Endothelial cell of umbilical vein (primary cell): ENCODE results near the gene ARHGAP31. TPM values are rescaled to one million over a fixed set of nuclear protein-coding genes. Genes with fewer than 3 reads are reported as not detected.

ENCODE experiments used
- BruUV-seq: library from RNA; stranded (reverse); fragments of 400-500 nt; replicated peaks from 2 replicates; lab custom pipeline; 2021; lab: Mats Ljungman, UMichigan
- CTCF ChIA-PET: fragments of 300-600, 350-600 bp; sonication (Branson Sonifier 250); formaldehyde crosslinking; loops from one replicate; lab custom pipeline; 2021; ENCODE audit warnings: antibody characterized with exemption, inconsistent platforms; lab: Charles Lee
- POLR2A ChIA-PET: fragments of 300-600, 350-600 bp; sonication (Branson Sonifier 250); formaldehyde crosslinking; loops from one replicate; lab custom pipeline; 2021; ENCODE audit warnings: antibody characterized with exemption, inconsistent platforms; lab: Charles Lee
- DNase-seq: peaks from one replicate; pipeline ENCODE4 v3.0.0-alpha.2; 2011; ENCODE audit warnings: low read depth, low spot score
- FAIRE-seq: peaks from 2 replicates; lab custom pipeline; 2011; peaks lifted over from hg19 to GRCh38; lab: Jason Lieb, UNC
- H2AFZ ChIP-seq: 2 replicates; pipeline ENCODE4 v1.6.0; 2012; ENCODE audit warnings: low read depth, low read length, control low read depth, inconsistent platforms
- H3K27ac ChIP-seq: 2 replicates; pipeline ENCODE4 v1.5.1; 2011; ENCODE audit warnings: low read depth, mild to moderate bottlenecking, control low read depth, low read length, moderate library complexity; ENCODE audit not compliant: insufficient read depth
- H3K27me3 ChIP-seq, 2 experiments: 2 replicates each; pipeline versions ENCODE4 v1.6.0 to v1.6.1; 2011; ENCODE audit warnings: low read length in 2 of 2, mixed read lengths in 1 of 2; ENCODE audit not compliant: control insufficient read depth in 2 of 2, insufficient read depth in 2 of 2
- H3K36me3 ChIP-seq, 2 experiments: 2 replicates in 1 of 2; 3 replicates in 1 of 2; pipeline ENCODE4 v1.5.1; 2011; ENCODE audit warnings: low read length in 2 of 2, mild to moderate bottlenecking in 1 of 2, moderate library complexity in 1 of 2; ENCODE audit not compliant: control insufficient read depth in 2 of 2, insufficient read depth in 2 of 2; ENCODE audit errors: extremely low read depth in 1 of 2
- H3K4me1 ChIP-seq: 3 replicates; pipeline ENCODE4 v1.5.1; 2011; ENCODE audit warnings: mild to moderate bottlenecking, low read length; ENCODE audit not compliant: control insufficient read depth, insufficient read depth; ENCODE audit errors: extremely low read depth
- H3K4me2 ChIP-seq: 2 replicates; pipeline ENCODE4 v1.6.1; 2011; ENCODE audit warnings: low read length, control low read depth, mixed read lengths; ENCODE audit not compliant: insufficient read depth
- H3K4me3 ChIP-seq, 3 experiments: fragments of 200-600 bp in 1 of 3; sonication (generic), shearing (Covaris generic) in 1 of 3; replicated peaks in 1 of 3; 2 replicates each; pipeline ENCODE4 v1.5.1; 2011 to 2016; ENCODE audit warnings: control low read depth in 3 of 3, low read length in 3 of 3, mild to moderate bottlenecking in 2 of 3, inconsistent platforms in 1 of 3, low read depth in 1 of 3, moderate library complexity in 1 of 3; ENCODE audit not compliant: insufficient read depth in 1 of 3
- H3K79me2 ChIP-seq: 2 replicates; pipeline ENCODE4 v1.6.0; 2012; ENCODE audit warnings: low read length, inconsistent platforms; ENCODE audit not compliant: control insufficient read depth, insufficient read depth
- H3K9ac ChIP-seq: replicated peaks from 2 replicates; pipeline ENCODE3; 2011; ENCODE audit warnings: low read length, control low read depth; ENCODE audit not compliant: insufficient read depth; ENCODE audit errors: extremely low read depth
- H3K9me1 ChIP-seq: replicated peaks from 3 replicates; pipeline ENCODE4 v1.6.0; 2011; ENCODE audit warnings: mild to moderate bottlenecking, low read length; ENCODE audit not compliant: control insufficient read depth, insufficient read depth; ENCODE audit errors: extremely low read depth
- H3K9me3 ChIP-seq: replicated peaks from 2 replicates; pipeline ENCODE4 v1.5.1; 2012; ENCODE audit warnings: low read length, inconsistent platforms; ENCODE audit not compliant: control insufficient read depth, insufficient read depth
- H4K20me1 ChIP-seq: replicated peaks from 2 replicates; pipeline ENCODE3; 2011; ENCODE audit warnings: mild to moderate bottlenecking, low read length; ENCODE audit not compliant: control insufficient read depth, insufficient read depth; ENCODE audit errors: extremely low read depth
- EZH2 ChIP-seq: IDR thresholded peaks from 2 replicates; pipeline ENCODE4 v1.6.1; 2012; ENCODE audit warnings: borderline replicate concordance, low read depth, mild to moderate bottlenecking, moderate library complexity, low read length, inconsistent platforms; ENCODE audit not compliant: severe bottlenecking
- FOS ChIP-seq: IDR thresholded peaks from 2 replicates; pipeline ENCODE4 v1.6.1; 2011; ENCODE audit warnings: mild to moderate bottlenecking, low read length, moderate library complexity, borderline replicate concordance; ENCODE audit not compliant: insufficient read depth
- GATA2 ChIP-seq: IDR thresholded peaks from 2 replicates; pipeline ENCODE4 v1.7.0; 2011; ENCODE audit warnings: low read depth, mild to moderate bottlenecking, moderate library complexity, mixed read lengths, low read length; ENCODE audit not compliant: insufficient read length, insufficient read depth
- JUN ChIP-seq: IDR thresholded peaks from 2 replicates; pipeline ENCODE4 v1.6.1; 2011; ENCODE audit warnings: borderline replicate concordance, low read depth; ENCODE audit not compliant: insufficient read length, insufficient read depth
- MYC ChIP-seq: IDR thresholded peaks from one replicate; pipeline ENCODE4 v1.6.1; 2011; ENCODE audit warnings: mild to moderate bottlenecking, low read depth, low read length
- POLR2A ChIP-seq: IDR thresholded peaks from 2 replicates; pipeline ENCODE4 v1.6.1; 2012; ENCODE audit warnings: low read depth, mild to moderate bottlenecking, control low read depth, low read length
- POLR2AphosphoS5 ChIP-seq: IDR thresholded peaks from 2 replicates; pipeline ENCODE4 v1.6.1; 2012; ENCODE audit warnings: low read depth, mild to moderate bottlenecking, control low read depth, low read length, moderate library complexity; ENCODE audit not compliant: insufficient read depth
- dilution Hi-C: fragments of 300-500 bp; cut with MboI; formaldehyde crosslinking; loops from one replicate; pipeline ENCODE4 v1.15.0; 2019; ENCODE audit warnings: low sequenced_read_pairs; ENCODE audit not compliant: extremely low pct_ligation_motif_present
- intact Hi-C: fragments of 100-400 bp; cut with micrococcal nuclease; formaldehyde crosslinking; loops from one replicate; pipeline ENCODE4 v1.10.0; 2022
- polyA plus RNA-seq, 4 experiments: library from polyadenylated mRNA; depleted of rRNA in 3 of 4; stranded (reverse) in 3 of 4; unstranded in 1 of 4; fragments of >200 nt; gene quantifications; 2 replicates each; pipeline versions ENCODE4 v1.2.1 to v1.2.3, GENCODE V29; 2011 to 2012; ENCODE audit warnings: missing spikeins in 1 of 4
- total RNA-seq: library from RNA; stranded (reverse); gene quantifications from 2 replicates; pipeline ENCODE4 v1.2.3, GENCODE V29; 2021
- TF ChIP-seq, protein P1 (sequence below), 2 donors: IDR thresholded peaks; 1 replicate in 1 of 2; 2 replicates in 1 of 2; pipeline ENCODE4 v1.5.1; 2011; ENCODE audit warnings: low read length in 2 of 2, mild to moderate bottlenecking in 2 of 2, moderate library complexity in 2 of 2, control low read depth in 1 of 2, inconsistent platforms in 1 of 2, low read depth in 1 of 2; ENCODE audit not compliant: insufficient read depth in 1 of 2; ENCODE audit errors: extremely low read depth in 1 of 2
- TF ChIP-seq, protein P2 (sequence below): IDR thresholded peaks from 2 replicates; pipeline ENCODE4 v1.6.1; 2011; ENCODE audit not compliant: insufficient read depth, insufficient read length

The ARHGAP31 gene
- total and polyA plus RNA-seq, 2 donors (not counting 3 experiments of a cell fraction or from before 2014, with no cell fraction given) = 25.5 to 65.8 TPM

DNA sequence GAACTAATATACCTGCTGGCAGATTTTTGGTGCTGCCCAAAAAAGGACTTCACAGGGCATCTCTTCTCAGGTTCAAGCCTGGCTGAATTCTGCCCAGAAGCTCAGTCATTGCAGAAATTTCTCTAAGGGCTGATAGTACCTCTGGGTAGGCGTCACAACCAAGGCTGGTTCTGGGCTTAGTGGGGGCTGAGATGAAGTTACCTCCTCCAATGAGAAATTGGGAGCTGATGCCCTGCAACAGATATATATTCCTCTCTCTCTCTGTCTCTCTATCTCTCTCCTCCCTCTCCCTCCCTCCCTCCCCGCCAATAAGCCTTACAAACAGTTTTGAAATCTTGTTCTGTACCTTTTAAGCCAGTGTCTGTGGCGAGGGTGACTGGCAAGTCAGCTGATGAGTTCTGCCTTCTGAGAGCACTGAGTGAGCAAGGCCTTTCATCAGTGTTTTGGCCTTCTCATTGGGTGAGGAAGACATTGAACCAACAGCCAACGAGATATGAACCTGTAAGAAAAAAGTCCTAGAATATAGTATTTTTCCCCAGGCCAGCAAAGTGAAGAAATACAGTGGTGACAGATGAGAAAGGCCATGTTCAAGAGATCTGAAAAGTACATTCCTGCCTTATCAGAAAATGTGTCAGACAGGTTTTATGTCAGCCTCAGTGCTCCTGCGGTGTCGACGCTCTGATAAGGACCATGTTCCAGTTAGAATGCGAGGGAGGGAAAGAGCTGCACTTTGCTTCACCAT, 123.8 kb downstream of the ARHGAP31 start:
- no peak overlapping the region for H3K4me2 ChIP-seq
- dilution Hi-C loops = no loop called here
- no peak for FAIRE-seq

More for the DNA sequence above, 123.8 kb downstream of the ARHGAP31 start:
- no peaks in the 10 kb centered on the region for H3K79me2 ChIP-seq
- H2AFZ ChIP-seq = no peak overlapping the region
- no peaks in the 10 kb centered on the region for H3K9me3 ChIP-seq
- no peak overlapping the region for H3K9ac ChIP-seq
- no peak overlapping the region for H3K4me3 ChIP-seq
- no peaks in the 10 kb centered on the region for H4K20me1 ChIP-seq
- H3K9me1 ChIP-seq = peaks cover 3% of the 10 kb centered on the region
- no peaks in the 10 kb centered on the region for H3K27me3 ChIP-seq
- no TSS peak for BruUV-seq
- DNase-seq = no peak
- H3K27ac ChIP-seq = no peak overlapping the region
- intact Hi-C loops = no loop called here
- H3K36me3 ChIP-seq = peaks cover 14 to 25% of the 10 kb centered on the region in 2 experiments
- TF ChIP-seq EZH2 (no peak), POLR2A (no peak), GATA2 (no peak), POLR2AphosphoS5 (no peak), MYC (no peak), FOS (no peak), JUN (no peak)
- TF ChIP-seq, protein P1, sequence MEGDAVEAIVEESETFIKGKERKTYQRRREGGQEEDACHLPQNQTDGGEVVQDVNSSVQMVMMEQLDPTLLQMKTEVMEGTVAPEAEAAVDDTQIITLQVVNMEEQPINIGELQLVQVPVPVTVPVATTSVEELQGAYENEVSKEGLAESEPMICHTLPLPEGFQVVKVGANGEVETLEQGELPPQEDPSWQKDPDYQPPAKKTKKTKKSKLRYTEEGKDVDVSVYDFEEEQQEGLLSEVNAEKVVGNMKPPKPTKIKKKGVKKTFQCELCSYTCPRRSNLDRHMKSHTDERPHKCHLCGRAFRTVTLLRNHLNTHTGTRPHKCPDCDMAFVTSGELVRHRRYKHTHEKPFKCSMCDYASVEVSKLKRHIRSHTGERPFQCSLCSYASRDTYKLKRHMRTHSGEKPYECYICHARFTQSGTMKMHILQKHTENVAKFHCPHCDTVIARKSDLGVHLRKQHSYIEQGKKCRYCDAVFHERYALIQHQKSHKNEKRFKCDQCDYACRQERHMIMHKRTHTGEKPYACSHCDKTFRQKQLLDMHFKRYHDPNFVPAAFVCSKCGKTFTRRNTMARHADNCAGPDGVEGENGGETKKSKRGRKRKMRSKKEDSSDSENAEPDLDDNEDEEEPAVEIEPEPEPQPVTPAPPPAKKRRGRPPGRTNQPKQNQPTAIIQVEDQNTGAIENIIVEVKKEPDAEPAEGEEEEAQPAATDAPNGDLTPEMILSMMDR (IDR thresholded peaks at IDR 0.05; ENCODE audit: extremely low read depth in 1 of 2, insufficient read depth in 1 of 2, low read depth in 1 of 2, low read length in 2 of 2) = no peak
- TF ChIP-seq, protein P2, sequence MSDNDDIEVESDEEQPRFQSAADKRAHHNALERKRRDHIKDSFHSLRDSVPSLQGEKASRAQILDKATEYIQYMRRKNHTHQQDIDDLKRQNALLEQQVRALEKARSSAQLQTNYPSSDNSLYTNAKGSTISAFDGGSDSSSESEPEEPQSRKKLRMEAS = no peak
- CTCF ChIA-PET = interaction anchor here (1.5 kb wide), 1 partner anchor 263 kb away, joined by 3 read pairs; no protein-coding TSS in a partner anchor
- H3K4me1 ChIP-seq = no peaks in the 10 kb centered on the region
- POLR2A ChIA-PET = no interaction called here
